ENCODE data around the gene PHACTR4. TPM values are rescaled to one million over a fixed set of nuclear protein-coding genes. Genes with fewer than 3 reads are reported as not detected.

The PHACTR4 gene
- total and polyA plus RNA-seq, 2 of the 4 experiments (the other 2 are of a cell fraction): 7.5 to 15.0 TPM

- peaks cover 4% of the 10 kb centered on the region; the same call in 1 of the 2 replicates for H3K36me3 ChIP-seq (ENCODE audit: control insufficient read depth, insufficient read depth, low read length)
- ChIA-PET CTCF (interaction anchor here (0.7 to 1.4 kb wide), 3 partner anchors 12 to 61 kb away, joined by 3 to 5 read pairs (median 3); no protein-coding TSS in a partner anchor), POLR2A (ENCODE audit: unreplicated experiment) (no interaction called here)
- H3K14ac ChIP-seq (replicated peaks; ENCODE audit: low read depth, low read length): no peak overlapping the region
- no peak overlapping the region for H3K4me2 ChIP-seq (ENCODE audit: low read depth, low read length)
- intact Hi-C loops (cut with micrococcal nuclease): no loop called here
- DNase-seq (no peak), ATAC-seq (ENCODE audit: low read depth) (no peak)
- no peak overlapping the region for H3K9ac ChIP-seq (ENCODE audit: low read depth, low read length)
- H3K27ac ChIP-seq (ENCODE audit: insufficient read depth, low read length): no peak overlapping the region
- no peak overlapping the region for H3K4ac ChIP-seq (ENCODE audit: low read depth, low read length)
- H3K9me1 ChIP-seq (ENCODE audit: insufficient read depth, low read length): peaks cover 4% of the 10 kb centered on the region
- H4K91ac ChIP-seq (ENCODE audit: insufficient read depth, low read depth, low read length): no peak overlapping the region
- H3K18ac ChIP-seq (ENCODE audit: low read depth, low read length): no peak overlapping the region
- H3K4me1 ChIP-seq (ENCODE audit: control insufficient read depth, insufficient read depth, low read length): no peaks in the 10 kb centered on the region
- H4K5ac ChIP-seq (ENCODE audit: low read depth, low read length): no peak overlapping the region
- no peaks in the 10 kb centered on the region for H3K27me3 ChIP-seq (ENCODE audit: control insufficient read depth, insufficient read depth, low read length)
- H4K8ac ChIP-seq (ENCODE audit: low read depth in 2 of 2, low read length in 2 of 2): no peak overlapping the region
- no peak overlapping the region for H2BK20ac ChIP-seq (ENCODE audit: low read depth, low read length)
- H3K79me1 ChIP-seq (ENCODE audit: low read depth in 1 of 2, low read length in 2 of 2): peaks cover 6 to 59% of the 10 kb centered on the region in 2 experiments; a peak in 3 of 4 replicates
- no peak overlapping the region for H3K4me3 ChIP-seq (ENCODE audit: insufficient read depth, low read depth, low read length)
- no peak overlapping the region for H3K23ac ChIP-seq (ENCODE audit: low read depth, low read length)
- dilution Hi-C loops (cut with HindIII; ENCODE audit: low sequenced_read_pairs, unreplicated experiment): no loop called here
- H4K20me1 ChIP-seq (ENCODE audit: insufficient read depth, low read length): no peaks in the 10 kb centered on the region
- no CpG with 5 or more reads among the region's 1 CpG for WGBS, 2 experiments (ENCODE audit: extremely low coverage in 2 of 2, insufficient read length in 1 of 2)
- in situ Hi-C loops (cut with MboI; ENCODE audit: low sequenced_read_pairs): no loop called here
- no peak overlapping the region for H2AK5ac ChIP-seq (ENCODE audit: low read depth, low read length)
- TF ChIP-seq MXI1 (IDR thresholded peaks at IDR 0.05; ENCODE audit: borderline replicate concordance, low read depth, low read length): no peak
- no peak for TF ChIP-seq CHD1 (IDR thresholded peaks at IDR 0.05; ENCODE audit: low read depth, low read length)
- no peak for TF ChIP-seq SMC3 (IDR thresholded peaks at IDR 0.05; ENCODE audit: low read depth, low read length)
- TF ChIP-seq, protein P1, sequence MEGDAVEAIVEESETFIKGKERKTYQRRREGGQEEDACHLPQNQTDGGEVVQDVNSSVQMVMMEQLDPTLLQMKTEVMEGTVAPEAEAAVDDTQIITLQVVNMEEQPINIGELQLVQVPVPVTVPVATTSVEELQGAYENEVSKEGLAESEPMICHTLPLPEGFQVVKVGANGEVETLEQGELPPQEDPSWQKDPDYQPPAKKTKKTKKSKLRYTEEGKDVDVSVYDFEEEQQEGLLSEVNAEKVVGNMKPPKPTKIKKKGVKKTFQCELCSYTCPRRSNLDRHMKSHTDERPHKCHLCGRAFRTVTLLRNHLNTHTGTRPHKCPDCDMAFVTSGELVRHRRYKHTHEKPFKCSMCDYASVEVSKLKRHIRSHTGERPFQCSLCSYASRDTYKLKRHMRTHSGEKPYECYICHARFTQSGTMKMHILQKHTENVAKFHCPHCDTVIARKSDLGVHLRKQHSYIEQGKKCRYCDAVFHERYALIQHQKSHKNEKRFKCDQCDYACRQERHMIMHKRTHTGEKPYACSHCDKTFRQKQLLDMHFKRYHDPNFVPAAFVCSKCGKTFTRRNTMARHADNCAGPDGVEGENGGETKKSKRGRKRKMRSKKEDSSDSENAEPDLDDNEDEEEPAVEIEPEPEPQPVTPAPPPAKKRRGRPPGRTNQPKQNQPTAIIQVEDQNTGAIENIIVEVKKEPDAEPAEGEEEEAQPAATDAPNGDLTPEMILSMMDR (conservative IDR thresholded peaks at IDR 0.05; ENCODE audit: low read depth, low read length): no peak
- TF ChIP-seq, protein P2, sequence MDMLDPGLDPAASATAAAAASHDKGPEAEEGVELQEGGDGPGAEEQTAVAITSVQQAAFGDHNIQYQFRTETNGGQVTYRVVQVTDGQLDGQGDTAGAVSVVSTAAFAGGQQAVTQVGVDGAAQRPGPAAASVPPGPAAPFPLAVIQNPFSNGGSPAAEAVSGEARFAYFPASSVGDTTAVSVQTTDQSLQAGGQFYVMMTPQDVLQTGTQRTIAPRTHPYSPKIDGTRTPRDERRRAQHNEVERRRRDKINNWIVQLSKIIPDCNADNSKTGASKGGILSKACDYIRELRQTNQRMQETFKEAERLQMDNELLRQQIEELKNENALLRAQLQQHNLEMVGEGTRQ (IDR thresholded peaks at IDR 0.05; ENCODE audit: low read depth, low read length): no peak
- no peak for TF ChIP-seq NFE2L2 (IDR thresholded peaks at IDR 0.05; ENCODE audit: low read depth, low read length)
- no peak for TF ChIP-seq POLR2A (IDR thresholded peaks at IDR 0.05; ENCODE audit: low read depth, low read length)
- no peak for TF ChIP-seq RCOR1 (IDR thresholded peaks at IDR 0.05; ENCODE audit: insufficient replicate concordance, low read length)
- no peak for TF ChIP-seq RAD21 (IDR thresholded peaks at IDR 0.05; ENCODE audit: low read length)
- no peak for TF ChIP-seq RFX5 (IDR thresholded peaks at IDR 0.05; ENCODE audit: low read depth, low read length)
- H2AK9ac ChIP-seq (replicated peaks; ENCODE audit: low read depth, low read length, poor library complexity): no peak overlapping the region
- H2BK15ac ChIP-seq (ENCODE audit: low read depth, low read length): no peak overlapping the region
- no TSS peak for BruUV-seq (replicated peaks)
- H2BK5ac ChIP-seq (ENCODE audit: low read depth, low read length, poor library complexity, severe bottlenecking): no peak overlapping the region
- no peak overlapping the region for H3K56ac ChIP-seq (ENCODE audit: extremely low read depth, insufficient read depth, low read length)
- H2AFZ ChIP-seq (replicated peaks; ENCODE audit: low read length, poor library complexity): no peak overlapping the region
- no peaks in the 10 kb centered on the region for H3K9me3 ChIP-seq (ENCODE audit: control insufficient read depth, insufficient read depth, low read length)
- no peak overlapping the region for H2BK120ac ChIP-seq (ENCODE audit: low read depth, low read length)
These were observed 52.2 kb downstream of the PHACTR4 start for GRCh38 chr1:28421744-28422143.
